Tibial nerve (tissue), 4 donors: ENCODE measurements around the gene TNFAIP6. TPM values are rescaled to one million over a fixed set of nuclear protein-coding genes. Genes with fewer than 3 reads are reported as not detected.

ENCODE experiments used
- DNase-seq, 2 donors: peaks; one replicate each; pipeline ENCODE4 v3.0.0-alpha.2; 2019; ENCODE audit warnings: low spot score in 2 of 2
- H3K27ac ChIP-seq, 4 donors: fragments of 200-600 bp; sonication (generic) in 3 of 4; one replicate each; pipeline ENCODE4 v1.5.1; 2017 to 2019; ENCODE audit warnings: mild to moderate bottlenecking in 1 of 4
- H3K27me3 ChIP-seq, 2 donors: fragments of 200-600 bp; sonication (generic) in 1 of 2; one replicate each; pipeline versions ENCODE4 v1.5.1 to v1.6.0; 2017 to 2019
- H3K36me3 ChIP-seq, 3 donors: fragments of 200-600 bp; sonication (generic); one replicate each; pipeline ENCODE4 v1.5.1; 2018 to 2019
- H3K4me1 ChIP-seq, 4 donors: fragments of 200-600 bp; sonication (generic) in 3 of 4; one replicate each; pipeline ENCODE4 v1.5.1; 2017 to 2019
- H3K4me3 ChIP-seq, 4 donors: fragments of 200-600 bp; sonication (generic) in 3 of 4; one replicate each; pipeline ENCODE4 v1.5.1; 2017 to 2019; ENCODE audit warnings: mild to moderate bottlenecking in 1 of 4, moderate library complexity in 1 of 4
- H3K9me3 ChIP-seq, 4 donors: fragments of 200-600 bp; sonication (generic) in 3 of 4; one replicate each; pipeline ENCODE4 v1.5.1; 2017 to 2019
- EP300 ChIP-seq, 2 donors: sonication (generic); formaldehyde crosslinking; IDR thresholded peaks; one replicate each; pipeline ENCODE4 v1.6.1; 2017; ENCODE audit warnings: antibody characterized with exemption in 2 of 2, mild to moderate bottlenecking in 1 of 2
- POLR2A ChIP-seq, 2 donors: fragments of 450-650 bp; IDR thresholded peaks; one replicate each; pipeline ENCODE4 v1.6.1; 2017; ENCODE audit warnings: antibody characterized with exemption in 2 of 2, mild to moderate bottlenecking in 2 of 2, moderate library complexity in 2 of 2
- WGBS, 2 donors: methylation state at CpG; one replicate each; pipeline ENCODE4 v1.1.5; 2018; 5-methylcytosine and 5-hydroxymethylcytosine counted together
- total RNA-seq, 4 donors: library from RNA; depleted of rRNA; stranded (reverse); fragments of >200 nt; gene quantifications; one replicate each; pipeline ENCODE4 v1.1.0, GENCODE V29; 2016
- TF ChIP-seq, protein P1 (sequence below), 5 experiments: fragments of 200-600 bp in 3 of 5; fragments of 450-650 bp in 2 of 5; sonication (generic) in 3 of 5; IDR thresholded peaks; one replicate each; pipeline ENCODE4 v1.5.1; 2016 to 2019; ENCODE audit warnings: antibody characterized with exemption in 5 of 5, mild to moderate bottlenecking in 3 of 5, moderate library complexity in 2 of 5

Gene TNFAIP6
- total RNA-seq, 4 donors from 2014 or later, result 4.8 to 6.7 (median 6.5) TPM

DNA sequence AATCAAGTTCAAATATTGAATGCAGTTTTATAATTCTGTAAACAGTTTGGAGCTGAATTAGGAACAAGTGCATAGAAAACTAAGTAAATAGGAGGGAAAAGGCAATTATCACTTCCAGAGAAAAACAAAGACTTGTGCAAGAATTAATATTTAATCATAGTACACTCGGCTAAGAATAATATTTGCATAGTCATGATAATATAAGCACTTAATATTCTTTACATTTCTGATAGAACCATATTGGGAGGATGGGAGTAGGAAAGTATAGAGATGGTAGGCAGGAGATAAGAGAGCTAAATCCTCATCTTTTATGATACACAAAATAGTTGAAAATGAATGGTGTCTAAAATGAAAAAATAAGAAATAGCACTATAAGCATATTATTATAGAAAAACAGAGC lies 27.4 kb upstream of the TNFAIP6 start:
- Histone ChIP-seq H3K4me3 (no peak overlapping the region), H3K4me1 (peaks cover 0 to 13% (median 0%) of the 10 kb centered on the region in 4 donors)

DNA sequence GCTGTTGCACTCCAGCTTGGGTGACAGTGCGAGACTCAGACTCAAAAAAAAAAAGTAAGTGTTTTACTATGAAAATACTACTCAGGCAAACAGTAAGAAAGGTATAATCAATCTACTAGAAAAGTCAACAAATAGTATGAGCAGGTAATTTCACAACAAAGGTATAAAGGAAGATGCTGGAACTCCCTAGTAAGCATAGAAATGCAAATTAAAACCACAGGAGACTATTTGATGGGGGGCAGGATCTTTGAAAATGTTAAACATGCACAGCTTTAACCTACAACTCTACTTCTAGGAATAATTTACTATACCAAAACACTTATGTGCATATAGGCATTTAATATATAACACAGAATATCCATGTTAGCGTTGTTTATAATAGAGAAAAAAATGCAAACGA lies 24.3 kb upstream of the TNFAIP6 start:
- Histone ChIP-seq H3K4me1 (peaks cover 0 to 13% (median 0%) of the 10 kb centered on the region in 4 donors), H3K27me3 (no peaks in the 10 kb centered on the region), H3K36me3 (no peaks in the 10 kb centered on the region), H3K27ac (no peak overlapping the region), H3K9me3 (peaks cover 0 to 4% (median 0%) of the 10 kb centered on the region in 4 donors), H3K4me3 (no peak overlapping the region)
- 78 to 83% methylated on average over 3 of the region's 3 CpGs for WGBS, 2 donors
- TF ChIP-seq POLR2A (IDR thresholded peaks at IDR 0.05), result no peak
- TF ChIP-seq, protein P1, sequence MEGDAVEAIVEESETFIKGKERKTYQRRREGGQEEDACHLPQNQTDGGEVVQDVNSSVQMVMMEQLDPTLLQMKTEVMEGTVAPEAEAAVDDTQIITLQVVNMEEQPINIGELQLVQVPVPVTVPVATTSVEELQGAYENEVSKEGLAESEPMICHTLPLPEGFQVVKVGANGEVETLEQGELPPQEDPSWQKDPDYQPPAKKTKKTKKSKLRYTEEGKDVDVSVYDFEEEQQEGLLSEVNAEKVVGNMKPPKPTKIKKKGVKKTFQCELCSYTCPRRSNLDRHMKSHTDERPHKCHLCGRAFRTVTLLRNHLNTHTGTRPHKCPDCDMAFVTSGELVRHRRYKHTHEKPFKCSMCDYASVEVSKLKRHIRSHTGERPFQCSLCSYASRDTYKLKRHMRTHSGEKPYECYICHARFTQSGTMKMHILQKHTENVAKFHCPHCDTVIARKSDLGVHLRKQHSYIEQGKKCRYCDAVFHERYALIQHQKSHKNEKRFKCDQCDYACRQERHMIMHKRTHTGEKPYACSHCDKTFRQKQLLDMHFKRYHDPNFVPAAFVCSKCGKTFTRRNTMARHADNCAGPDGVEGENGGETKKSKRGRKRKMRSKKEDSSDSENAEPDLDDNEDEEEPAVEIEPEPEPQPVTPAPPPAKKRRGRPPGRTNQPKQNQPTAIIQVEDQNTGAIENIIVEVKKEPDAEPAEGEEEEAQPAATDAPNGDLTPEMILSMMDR (IDR thresholded peaks at IDR 0.05), result no peak
- DNase-seq, result no peak

More for the DNA sequence above, 27.4 kb upstream of the TNFAIP6 start:
- DNase-seq, result no peak
- WGBS, 2 donors, result 57 to 66% methylated on average over 1 of the region's 1 CpG
- no peaks in the 10 kb centered on the region for H3K27me3 ChIP-seq
- TF ChIP-seq EP300 (IDR thresholded peaks at IDR 0.05) (no peak), POLR2A (IDR thresholded peaks at IDR 0.05) (no peak)
- TF ChIP-seq, protein P1 (IDR thresholded peaks at IDR 0.05), result no peak
- H3K36me3 ChIP-seq, result no peaks in the 10 kb centered on the region
- H3K9me3 ChIP-seq, result peaks cover 0 to 4% (median 0%) of the 10 kb centered on the region in 4 donors
- H3K27ac ChIP-seq, result no peak overlapping the region

GRCh38 chr2:151334082-151334815 lies 23.1 kb upstream of the TNFAIP6 start:
- peak in 1 of 2 donors; percentile 23 for DNase-seq
- Histone ChIP-seq H3K27ac (peak overlapping the region in 2 of 4 donors; percentile 31 to 45), H3K9me3 (peaks cover 0 to 4% (median 0%) of the 10 kb centered on the region in 4 donors), H3K36me3 (no peaks in the 10 kb centered on the region), H3K27me3 (no peaks in the 10 kb centered on the region), H3K4me1 (peaks cover 0 to 18% (median 0%) of the 10 kb centered on the region in 4 donors), H3K4me3 (no peak overlapping the region)
- 44 to 45% methylated on average over 3 of the region's 3 CpGs for WGBS, 2 donors
- TF ChIP-seq, protein P1 (IDR thresholded peaks at IDR 0.05), result no peak
- TF ChIP-seq POLR2A (IDR thresholded peaks at IDR 0.05) (no peak), EP300 (IDR thresholded peaks at IDR 0.05) (peak in 1 of 2 donors; percentile 76)

DNA sequence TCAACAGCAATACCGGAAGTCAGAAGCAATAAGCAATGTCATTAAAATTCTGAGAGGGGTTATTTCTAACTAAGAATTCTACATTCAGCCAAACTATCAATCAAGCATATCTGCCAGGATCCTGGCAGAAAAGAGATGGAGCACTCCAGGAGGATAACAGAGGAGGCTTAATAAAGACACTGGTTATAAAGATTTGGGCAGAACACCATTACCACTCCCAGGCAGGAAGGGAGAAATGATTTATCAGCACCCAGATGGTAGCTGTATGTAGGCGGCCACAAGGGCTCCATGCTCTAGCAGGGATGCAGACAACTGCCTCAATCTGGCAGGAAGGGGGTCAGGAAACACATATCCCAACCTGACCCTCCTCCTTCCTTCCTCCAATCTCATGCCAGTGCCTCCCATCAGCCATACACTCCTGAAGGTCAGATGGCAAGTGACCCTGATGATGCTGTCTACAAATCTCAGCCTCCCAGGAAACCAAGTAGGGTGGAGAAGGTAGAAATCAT lies 20.5 kb upstream of the TNFAIP6 start:
- DNase-seq, result no peak
- H3K4me3 ChIP-seq, result no peak overlapping the region
- peaks cover 0 to 20% (median 0%) of the 10 kb centered on the region in 4 donors for H3K4me1 ChIP-seq
- H3K27me3 ChIP-seq, result no peaks in the 10 kb centered on the region
- H3K9me3 ChIP-seq, result peaks cover 0 to 5% (median 2%) of the 10 kb centered on the region in 4 donors
- WGBS, 2 donors, result 72 to 82% methylated on average over 2 of the region's 2 CpGs
- TF ChIP-seq POLR2A (IDR thresholded peaks at IDR 0.05) (no peak), EP300 (IDR thresholded peaks at IDR 0.05) (no peak)
- TF ChIP-seq, protein P1 (IDR thresholded peaks at IDR 0.05), result no peak
- no peak overlapping the region for H3K27ac ChIP-seq
- no peaks in the 10 kb centered on the region for H3K36me3 ChIP-seq

DNA sequence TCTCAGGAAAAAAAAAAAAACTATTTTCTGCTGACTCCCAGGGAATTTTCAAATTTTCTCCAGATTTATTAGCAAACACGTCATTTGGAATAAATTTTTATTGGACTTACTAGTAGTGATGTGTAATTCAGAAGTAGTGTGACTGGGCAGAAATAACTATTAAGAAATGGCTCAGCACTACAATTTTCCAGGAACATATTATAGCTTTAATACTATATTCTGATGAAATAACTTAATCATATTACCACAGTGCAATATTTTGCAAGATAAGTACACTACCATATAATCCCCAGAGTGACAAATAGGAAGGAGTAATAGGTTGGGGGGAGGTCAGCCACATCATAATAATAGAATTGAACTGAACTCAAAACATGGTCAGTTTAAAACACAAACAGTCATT lies 19.7 kb upstream of the TNFAIP6 start:
- no peaks in the 10 kb centered on the region for H3K36me3 ChIP-seq

More for the DNA sequence above, 19.7 kb upstream of the TNFAIP6 start:
- DNase-seq, result no peak
- Histone ChIP-seq H3K27me3 (no peaks in the 10 kb centered on the region), H3K9me3 (peaks cover 0 to 5% (median 2%) of the 10 kb centered on the region in 4 donors), H3K27ac (no peak overlapping the region), H3K4me3 (no peak overlapping the region), H3K4me1 (peaks cover 0 to 20% (median 0%) of the 10 kb centered on the region in 4 donors)
- WGBS, 2 donors, result 45 to 60% methylated on average over 1 of the region's 1 CpG
- TF ChIP-seq POLR2A (IDR thresholded peaks at IDR 0.05) (no peak), EP300 (IDR thresholded peaks at IDR 0.05) (no peak)
- TF ChIP-seq, protein P1 (IDR thresholded peaks at IDR 0.05), result no peak
